Nephron progenitor cell (in vitro differentiated cells): Measurements from ENCODE around the gene GNB1L.

Experiments
- DNase-seq: peaks from one replicate; pipeline ENCODE4 v3.0.0; 2021
- H3K27ac Mint-ChIP-seq: 2 replicates; pipeline ENCODE4 v1.8.0; 2021; ENCODE audit warnings: mild to moderate bottlenecking, moderate library complexity, mixed read lengths
- H3K27me3 Mint-ChIP-seq: 2 replicates; pipeline ENCODE4 v1.8.0; 2021; ENCODE audit warnings: mild to moderate bottlenecking, low read depth, mixed read lengths; ENCODE audit not compliant: poor library complexity
- H3K36me3 Mint-ChIP-seq: 2 replicates; pipeline ENCODE4 v1.8.0; 2021; ENCODE audit warnings: low read depth, mixed read lengths
- H3K4me1 Mint-ChIP-seq: 2 replicates; pipeline ENCODE4 v1.8.0; 2021; ENCODE audit warnings: mixed read lengths
- H3K4me3 Mint-ChIP-seq: 2 replicates; pipeline ENCODE4 v1.8.0; 2021; ENCODE audit warnings: mild to moderate bottlenecking, moderate library complexity, mixed read lengths
- H3K9me3 Mint-ChIP-seq: 2 replicates; pipeline ENCODE4 v1.8.0; 2021; ENCODE audit warnings: mild to moderate bottlenecking, moderate library complexity, mixed read lengths
- CTCF ChIP-seq: fragments of 200-600 bp; sonication (generic); IDR thresholded peaks from 2 replicates; pipeline ENCODE4 v1.5.0; 2021; ENCODE audit warnings: antibody characterized with exemption

The GNB1L gene

GRCh38 chr22:19882446-19883381 is 28.0 kb upstream of the GNB1L start:
- H3K27ac Mint-ChIP-seq, result no peak overlapping the region
- peaks cover 18% of the 10 kb centered on the region for H3K27me3 Mint-ChIP-seq
- no peak for DNase-seq
- H3K4me3 Mint-ChIP-seq, result no peak overlapping the region
- no peak for TF ChIP-seq CTCF
- no peaks in the 10 kb centered on the region for H3K9me3 Mint-ChIP-seq
- peaks cover 29% of the 10 kb centered on the region for H3K4me1 Mint-ChIP-seq
- no peaks in the 10 kb centered on the region for H3K36me3 Mint-ChIP-seq

GRCh38 chr22:19880786-19881569 is 26.3 kb upstream of the GNB1L start:
- Mint-ChIP-seq H3K27me3 (peaks cover 16% of the 10 kb centered on the region), H3K4me1 (peaks cover 29% of the 10 kb centered on the region), H3K27ac (peak overlapping the region; percentile 4), H3K4me3 (peak overlapping the region; percentile 44), H3K9me3 (no peaks in the 10 kb centered on the region), H3K36me3 (no peaks in the 10 kb centered on the region)
- TF ChIP-seq CTCF, result no peak
- peak; percentile 75 for DNase-seq

- no peak overlapping the region for H3K4me3 Mint-ChIP-seq
- no peak for TF ChIP-seq CTCF
- no peaks in the 10 kb centered on the region for H3K9me3 Mint-ChIP-seq
- no peak for DNase-seq
- no peak overlapping the region for H3K27ac Mint-ChIP-seq
- H3K4me1 Mint-ChIP-seq, result peaks cover 29% of the 10 kb centered on the region
- H3K36me3 Mint-ChIP-seq, result no peaks in the 10 kb centered on the region
- H3K27me3 Mint-ChIP-seq, result peaks cover 12% of the 10 kb centered on the region
Observed at GRCh38 chr22:19879992-19880785, 25.5 kb upstream of the GNB1L start.

- TF ChIP-seq CTCF, result no peak
- Mint-ChIP-seq H3K4me3 (no peak overlapping the region), H3K36me3 (no peaks in the 10 kb centered on the region), H3K4me1 (peaks cover 29% of the 10 kb centered on the region), H3K27ac (no peak overlapping the region), H3K9me3 (no peaks in the 10 kb centered on the region), H3K27me3 (peaks cover 12% of the 10 kb centered on the region)
- DNase-seq, result no peak
Observed at GRCh38 chr22:19879643-19879991, 24.9 kb upstream of the GNB1L start.

- Mint-ChIP-seq H3K4me3 (no peak overlapping the region), H3K27ac (no peak overlapping the region), H3K4me1 (peaks cover 29% of the 10 kb centered on the region), H3K9me3 (no peaks in the 10 kb centered on the region), H3K27me3 (peaks cover 12% of the 10 kb centered on the region), H3K36me3 (no peaks in the 10 kb centered on the region)
- TF ChIP-seq CTCF, result no peak
- DNase-seq, result no peak
Observed at GRCh38 chr22:19879246-19879570, 24.5 kb upstream of the GNB1L start.
